GM21717 (cell line): Measurements from ENCODE around the gene DEFB129.
"Not testable (repeated sequence)": the region's sequence is repeated elsewhere in the genome, so short reads cannot be mapped to it uniquely, and the experiment has no call there.

Experiments
- ATAC-seq: cut with Tn5 transposase; IDR thresholded peaks from one replicate; pipeline ENCODE4 v1.9.1; 2021; ENCODE audit warnings: mild to moderate bottlenecking, moderate library complexity; ENCODE audit not compliant: unreplicated experiment

DEFB129 gene

GRCh38 chr20:252801-253200, 25.7 kb downstream of the DEFB129 start:
- no peak for ATAC-seq

- not testable (repeated sequence) for ATAC-seq
Observed at GRCh38 chr20:253447-253846, 26.4 kb downstream of the DEFB129 start.

GRCh38 chr20:257419-257818, 30.4 kb downstream of the DEFB129 start, which contains the start of gene DEFB132:
Gene DEFB132 (plus strand): TSS chr20:257724. CDS start chr20:257779, 55 bp downstream.
- no peak for ATAC-seq

- ATAC-seq: no peak
Observed at GRCh38 chr20:258269-258858, 31.3 kb downstream of the DEFB129 start.

GRCh38 chr20:258963-259362, 31.9 kb downstream of the DEFB129 start:
- ATAC-seq: no peak

GRCh38 chr20:259981-260380, 32.9 kb downstream of the DEFB129 start:
- ATAC-seq: no peak

- no peak for ATAC-seq
Observed at GRCh38 chr20:263701-264100, 36.6 kb downstream of the DEFB129 start.

GRCh38 chr20:266596-267562, 39.8 kb downstream of the DEFB129 start:
- ATAC-seq: peak; percentile 79

- no peak for ATAC-seq
Observed at GRCh38 chr20:270517-270916, 43.5 kb downstream of the DEFB129 start.

- ATAC-seq: no peak
Observed at GRCh38 chr20:271069-271468, 44.0 kb downstream of the DEFB129 start.

- ATAC-seq: no peak
Observed at GRCh38 chr20:271528-271927, 44.5 kb downstream of the DEFB129 start.

GRCh38 chr20:272718-273117, 45.7 kb downstream of the DEFB129 start:
- no peak for ATAC-seq

GRCh38 chr20:273884-274283, 46.8 kb downstream of the DEFB129 start:
- ATAC-seq: no peak

- ATAC-seq: no peak
Observed at GRCh38 chr20:275791-276190, 48.7 kb downstream of the DEFB129 start.

GRCh38 chr20:276620-277495, 49.8 kb downstream of the DEFB129 start:
- no peak for ATAC-seq

- no peak for ATAC-seq
Observed at GRCh38 chr20:277496-277781, 50.4 kb downstream of the DEFB129 start.

GRCh38 chr20:278181-278580, 51.1 kb downstream of the DEFB129 start:
- ATAC-seq: no peak

GRCh38 chr20:278607-279571, 51.8 kb downstream of the DEFB129 start:
- no peak for ATAC-seq
